WTC11 (cell line): ENCODE results near the gene PODXL. TPM values are rescaled to one million over a fixed set of nuclear protein-coding genes. Genes with fewer than 3 reads are reported as not detected.
A peak's percentile ranks its signal among the peaks of the same experiment; 100 is the strongest.

Source experiments
- ATAC-seq: fragments of 200-7000 bp; cut with Tn5 transposase; 2 replicates; pipeline ENCODE4 v1.10.0; 2021; ENCODE audit warnings: mild to moderate bottlenecking, moderate library complexity
- CTCF ChIA-PET: fragments of 300-600 bp; sonication (Branson Sonifier 250); formaldehyde crosslinking; loops from one replicate; lab custom pipeline; 2021; ENCODE audit warnings: antibody characterized with exemption; lab: Charles Lee
- POLR2A ChIA-PET: fragments of 350-600 bp; sonication (Branson Sonifier 250); formaldehyde crosslinking; loops from one replicate; lab custom pipeline; 2021; ENCODE audit warnings: antibody characterized with exemption; lab: Charles Lee
- DNase-seq: peaks from one replicate; pipeline ENCODE4 v3.0.0; 2021; ENCODE audit warnings: low spot score
- H3K27ac Mint-ChIP-seq: 2 replicates; pipeline ENCODE4 v1.8.0; 2021; ENCODE audit warnings: mixed read lengths
- H3K27me3 Mint-ChIP-seq: 2 replicates; pipeline ENCODE4 v1.8.0; 2021; ENCODE audit warnings: low read depth, mild to moderate bottlenecking, moderate library complexity, mixed read lengths
- H3K36me3 Mint-ChIP-seq: 2 replicates; pipeline ENCODE4 v1.8.0; 2021; ENCODE audit warnings: mixed read lengths
- H3K4me1 Mint-ChIP-seq: 2 replicates; pipeline ENCODE4 v1.8.0; 2022; ENCODE audit warnings: mixed read lengths
- H3K4me3 Mint-ChIP-seq: 2 replicates; pipeline ENCODE4 v1.8.0; 2021; ENCODE audit warnings: mild to moderate bottlenecking, moderate library complexity, mixed read lengths
- H3K9me3 Mint-ChIP-seq: 2 replicates; pipeline ENCODE4 v1.8.0; 2021; ENCODE audit warnings: mixed read lengths
- ATF1 ChIP-seq: sonication (generic); formaldehyde crosslinking; IDR thresholded peaks from 2 replicates; pipeline ENCODE4 v1.8.1; 2023; ENCODE audit warnings: mild to moderate bottlenecking, moderate library complexity, missing genetic modification reagents
- FOXK1 ChIP-seq: sonication (generic); formaldehyde crosslinking; IDR thresholded peaks from 2 replicates; pipeline ENCODE4 v1.8.0; 2022; ENCODE audit warnings: mild to moderate bottlenecking, moderate library complexity, missing genetic modification reagents
- FOXP4 ChIP-seq: sonication (generic); formaldehyde crosslinking; IDR thresholded peaks from 2 replicates; pipeline ENCODE4 v1.8.0; 2022; ENCODE audit warnings: mild to moderate bottlenecking, missing genetic modification reagents
- GABPB1 ChIP-seq: sonication (generic); formaldehyde crosslinking; IDR thresholded peaks from 2 replicates; pipeline ENCODE4 v1.8.1; 2023; ENCODE audit warnings: mild to moderate bottlenecking, missing genetic modification reagents
- MLX ChIP-seq: sonication (generic); formaldehyde crosslinking; IDR thresholded peaks from 2 replicates; pipeline ENCODE4 v1.8.1; 2023; ENCODE audit warnings: mild to moderate bottlenecking, missing genetic modification reagents, moderate library complexity
- MYBL2 ChIP-seq: sonication (generic); formaldehyde crosslinking; IDR thresholded peaks from 2 replicates; pipeline ENCODE4 v1.8.1; 2023; ENCODE audit warnings: mild to moderate bottlenecking, moderate library complexity, missing genetic modification reagents
- NR1H2 ChIP-seq: sonication (generic); formaldehyde crosslinking; IDR thresholded peaks from 2 replicates; pipeline ENCODE4 v1.9.0; 2021; ENCODE audit warnings: mild to moderate bottlenecking, moderate library complexity, missing genetic modification reagents
- NR2C2 ChIP-seq: sonication (generic); formaldehyde crosslinking; IDR thresholded peaks from 2 replicates; pipeline ENCODE4 v1.8.0; 2022; ENCODE audit warnings: mild to moderate bottlenecking, missing genetic modification reagents
- PREB ChIP-seq: sonication (generic); formaldehyde crosslinking; IDR thresholded peaks from 2 replicates; pipeline ENCODE4 v1.8.1; 2022; ENCODE audit warnings: mild to moderate bottlenecking, missing genetic modification reagents, moderate library complexity, borderline replicate concordance
- PRRX2 ChIP-seq: fragments of 250-450 bp; sonication (Bioruptor Pico); IDR thresholded peaks from 2 replicates; pipeline ENCODE4 v1.8.0; 2021; ENCODE audit warnings: mild to moderate bottlenecking
- SP1 ChIP-seq: sonication (generic); formaldehyde crosslinking; conservative IDR thresholded peaks from 2 replicates; pipeline ENCODE4 v1.8.1; 2022; ENCODE audit warnings: missing genetic modification reagents
- USF2 ChIP-seq: sonication (generic); formaldehyde crosslinking; IDR thresholded peaks from 2 replicates; pipeline ENCODE4 v1.8.1; 2023; ENCODE audit warnings: mild to moderate bottlenecking, missing genetic modification reagents, moderate library complexity
- ZNF121 ChIP-seq: sonication (generic); formaldehyde crosslinking; IDR thresholded peaks from 2 replicates; pipeline ENCODE4 v1.8.0; 2023; ENCODE audit warnings: missing genetic modification reagents
- ZNF219 ChIP-seq: sonication (generic); formaldehyde crosslinking; IDR thresholded peaks from 2 replicates; pipeline ENCODE4 v1.8.0; 2023; ENCODE audit warnings: missing genetic modification reagents, mild to moderate bottlenecking, borderline replicate concordance
- ZNF425 ChIP-seq: fragments of 250-450 bp; sonication (Bioruptor Pico); conservative IDR thresholded peaks from 2 replicates; pipeline ENCODE4 v1.9.0; 2021; ENCODE audit warnings: mild to moderate bottlenecking
- total RNA-seq: library from RNA; stranded (reverse); gene quantifications from 3 replicates; pipeline ENCODE4 v1.2.3, GENCODE V29; 2021
- TF ChIP-seq, protein P1 (sequence below): sonication (generic); formaldehyde crosslinking; IDR thresholded peaks from 2 replicates; pipeline ENCODE4 v1.8.0; 2023; ENCODE audit warnings: missing genetic modification reagents
- TF ChIP-seq, protein P2 (sequence below): sonication (generic); formaldehyde crosslinking; IDR thresholded peaks from 2 replicates; pipeline ENCODE4 v1.8.0; 2022; ENCODE audit warnings: mild to moderate bottlenecking, missing genetic modification reagents
- TF ChIP-seq, protein P3 (sequence below): sonication (generic); formaldehyde crosslinking; conservative IDR thresholded peaks from 2 replicates; pipeline ENCODE4 v1.8.1; 2023; ENCODE audit warnings: mild to moderate bottlenecking, low read depth, missing genetic modification reagents, moderate library complexity
- TF ChIP-seq, protein P4 (sequence below): sonication (generic); formaldehyde crosslinking; IDR thresholded peaks from 2 replicates; pipeline ENCODE4 v1.8.0; 2023; ENCODE audit warnings: missing genetic modification reagents, mild to moderate bottlenecking, borderline replicate concordance

The PODXL gene
- total RNA-seq, 1 experiment from 2014 or later: 483 TPM

- ATAC-seq (no peak), DNase-seq (no peak)
- ChIA-PET POLR2A (no interaction called here), CTCF (interaction anchor here (0.6 to 2.9 kb wide), 2 partner anchors 51 to 126 kb away, joined by 3 to 12 read pairs; no protein-coding TSS in a partner anchor)
- H3K9me3 Mint-ChIP-seq: no peaks in the 10 kb centered on the region
- H3K4me1 Mint-ChIP-seq: peaks cover 78% of the 10 kb centered on the region
- no peak for TF ChIP-seq ATF1 (CRISPR knock-in tag)
- TF ChIP-seq ZNF425 (CRISPR knock-in tag): no peak
- TF ChIP-seq, protein P1, sequence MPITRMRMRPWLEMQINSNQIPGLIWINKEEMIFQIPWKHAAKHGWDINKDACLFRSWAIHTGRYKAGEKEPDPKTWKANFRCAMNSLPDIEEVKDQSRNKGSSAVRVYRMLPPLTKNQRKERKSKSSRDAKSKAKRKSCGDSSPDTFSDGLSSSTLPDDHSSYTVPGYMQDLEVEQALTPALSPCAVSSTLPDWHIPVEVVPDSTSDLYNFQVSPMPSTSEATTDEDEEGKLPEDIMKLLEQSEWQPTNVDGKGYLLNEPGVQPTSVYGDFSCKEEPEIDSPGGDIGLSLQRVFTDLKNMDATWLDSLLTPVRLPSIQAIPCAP (CRISPR knock-in tag): no peak
- TF ChIP-seq PRRX2: no peak
- TF ChIP-seq USF2 (CRISPR knock-in tag): no peak
- no peak for TF ChIP-seq NR1H2 (CRISPR knock-in tag)
- TF ChIP-seq, protein P2, sequence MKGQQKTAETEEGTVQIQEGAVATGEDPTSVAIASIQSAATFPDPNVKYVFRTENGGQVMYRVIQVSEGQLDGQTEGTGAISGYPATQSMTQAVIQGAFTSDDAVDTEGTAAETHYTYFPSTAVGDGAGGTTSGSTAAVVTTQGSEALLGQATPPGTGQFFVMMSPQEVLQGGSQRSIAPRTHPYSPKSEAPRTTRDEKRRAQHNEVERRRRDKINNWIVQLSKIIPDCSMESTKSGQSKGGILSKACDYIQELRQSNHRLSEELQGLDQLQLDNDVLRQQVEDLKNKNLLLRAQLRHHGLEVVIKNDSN (CRISPR knock-in tag): no peak
- TF ChIP-seq, protein P3, sequence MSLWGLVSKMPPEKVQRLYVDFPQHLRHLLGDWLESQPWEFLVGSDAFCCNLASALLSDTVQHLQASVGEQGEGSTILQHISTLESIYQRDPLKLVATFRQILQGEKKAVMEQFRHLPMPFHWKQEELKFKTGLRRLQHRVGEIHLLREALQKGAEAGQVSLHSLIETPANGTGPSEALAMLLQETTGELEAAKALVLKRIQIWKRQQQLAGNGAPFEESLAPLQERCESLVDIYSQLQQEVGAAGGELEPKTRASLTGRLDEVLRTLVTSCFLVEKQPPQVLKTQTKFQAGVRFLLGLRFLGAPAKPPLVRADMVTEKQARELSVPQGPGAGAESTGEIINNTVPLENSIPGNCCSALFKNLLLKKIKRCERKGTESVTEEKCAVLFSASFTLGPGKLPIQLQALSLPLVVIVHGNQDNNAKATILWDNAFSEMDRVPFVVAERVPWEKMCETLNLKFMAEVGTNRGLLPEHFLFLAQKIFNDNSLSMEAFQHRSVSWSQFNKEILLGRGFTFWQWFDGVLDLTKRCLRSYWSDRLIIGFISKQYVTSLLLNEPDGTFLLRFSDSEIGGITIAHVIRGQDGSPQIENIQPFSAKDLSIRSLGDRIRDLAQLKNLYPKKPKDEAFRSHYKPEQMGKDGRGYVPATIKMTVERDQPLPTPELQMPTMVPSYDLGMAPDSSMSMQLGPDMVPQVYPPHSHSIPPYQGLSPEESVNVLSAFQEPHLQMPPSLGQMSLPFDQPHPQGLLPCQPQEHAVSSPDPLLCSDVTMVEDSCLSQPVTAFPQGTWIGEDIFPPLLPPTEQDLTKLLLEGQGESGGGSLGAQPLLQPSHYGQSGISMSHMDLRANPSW (CRISPR knock-in tag): no peak
- TF ChIP-seq FOXK1: no peak
- no peak for TF ChIP-seq PREB
- TF ChIP-seq ZNF121 (CRISPR knock-in tag): no peak
- peak overlapping the region; percentile 0; the same call in 1 of the 2 replicates for H3K27ac Mint-ChIP-seq
- H3K4me3 Mint-ChIP-seq: no peak overlapping the region
- H3K27me3 Mint-ChIP-seq: no peaks in the 10 kb centered on the region
- peaks cover 18% of the 10 kb centered on the region for H3K36me3 Mint-ChIP-seq
Observed at GRCh38 chr7:131529179-131529578, 27.2 kb downstream of the PODXL start.

DNA sequence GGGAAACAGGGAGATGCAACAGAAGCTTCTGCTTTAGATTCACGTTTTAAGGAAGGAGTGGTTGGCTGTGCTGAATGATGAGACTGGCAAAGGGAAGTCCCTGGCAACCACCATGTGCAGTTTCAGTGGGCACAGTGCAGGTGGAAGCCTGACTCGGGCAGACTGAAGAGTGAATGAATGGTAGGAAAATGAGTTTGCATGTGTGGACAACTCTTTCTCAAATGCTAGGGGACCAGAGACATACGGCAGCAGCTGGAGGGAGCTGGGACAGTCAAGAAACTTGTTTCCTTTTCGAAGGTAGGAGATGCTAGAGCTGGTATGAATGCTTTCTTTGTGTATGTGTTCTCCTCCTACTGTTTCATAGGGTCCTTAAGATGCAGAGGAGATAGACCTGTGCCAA lies 29.0 kb downstream of the PODXL start:
- Mint-ChIP-seq H3K4me1 (peaks cover 75% of the 10 kb centered on the region), H3K27me3 (no peaks in the 10 kb centered on the region), H3K9me3 (no peaks in the 10 kb centered on the region), H3K4me3 (no peak overlapping the region), H3K36me3 (peaks cover 14% of the 10 kb centered on the region), H3K27ac (peak overlapping the region; percentile 58; the same call in 1 of the 2 replicates)
- POLR2A ChIA-PET: interaction anchor here (0.6 kb wide), 1 partner anchor 98 kb away, joined by 3 read pairs; no protein-coding TSS in a partner anchor
- ATAC-seq (no peak), DNase-seq (no peak)
- CTCF ChIA-PET: interaction anchor here (0.6 to 2.9 kb wide), 7 partner anchors 12 to 332 kb away, joined by 3 to 12 read pairs (median 4); no protein-coding TSS in a partner anchor
- TF ChIP-seq MLX (CRISPR knock-in tag): no peak
- TF ChIP-seq MYBL2 (CRISPR knock-in tag): no peak
- no peak for TF ChIP-seq SP1
- TF ChIP-seq NR1H2 (CRISPR knock-in tag): no peak
- no peak for TF ChIP-seq FOXP4 (CRISPR knock-in tag)
- no peak for TF ChIP-seq GABPB1 (CRISPR knock-in tag)
- TF ChIP-seq, protein P4, sequence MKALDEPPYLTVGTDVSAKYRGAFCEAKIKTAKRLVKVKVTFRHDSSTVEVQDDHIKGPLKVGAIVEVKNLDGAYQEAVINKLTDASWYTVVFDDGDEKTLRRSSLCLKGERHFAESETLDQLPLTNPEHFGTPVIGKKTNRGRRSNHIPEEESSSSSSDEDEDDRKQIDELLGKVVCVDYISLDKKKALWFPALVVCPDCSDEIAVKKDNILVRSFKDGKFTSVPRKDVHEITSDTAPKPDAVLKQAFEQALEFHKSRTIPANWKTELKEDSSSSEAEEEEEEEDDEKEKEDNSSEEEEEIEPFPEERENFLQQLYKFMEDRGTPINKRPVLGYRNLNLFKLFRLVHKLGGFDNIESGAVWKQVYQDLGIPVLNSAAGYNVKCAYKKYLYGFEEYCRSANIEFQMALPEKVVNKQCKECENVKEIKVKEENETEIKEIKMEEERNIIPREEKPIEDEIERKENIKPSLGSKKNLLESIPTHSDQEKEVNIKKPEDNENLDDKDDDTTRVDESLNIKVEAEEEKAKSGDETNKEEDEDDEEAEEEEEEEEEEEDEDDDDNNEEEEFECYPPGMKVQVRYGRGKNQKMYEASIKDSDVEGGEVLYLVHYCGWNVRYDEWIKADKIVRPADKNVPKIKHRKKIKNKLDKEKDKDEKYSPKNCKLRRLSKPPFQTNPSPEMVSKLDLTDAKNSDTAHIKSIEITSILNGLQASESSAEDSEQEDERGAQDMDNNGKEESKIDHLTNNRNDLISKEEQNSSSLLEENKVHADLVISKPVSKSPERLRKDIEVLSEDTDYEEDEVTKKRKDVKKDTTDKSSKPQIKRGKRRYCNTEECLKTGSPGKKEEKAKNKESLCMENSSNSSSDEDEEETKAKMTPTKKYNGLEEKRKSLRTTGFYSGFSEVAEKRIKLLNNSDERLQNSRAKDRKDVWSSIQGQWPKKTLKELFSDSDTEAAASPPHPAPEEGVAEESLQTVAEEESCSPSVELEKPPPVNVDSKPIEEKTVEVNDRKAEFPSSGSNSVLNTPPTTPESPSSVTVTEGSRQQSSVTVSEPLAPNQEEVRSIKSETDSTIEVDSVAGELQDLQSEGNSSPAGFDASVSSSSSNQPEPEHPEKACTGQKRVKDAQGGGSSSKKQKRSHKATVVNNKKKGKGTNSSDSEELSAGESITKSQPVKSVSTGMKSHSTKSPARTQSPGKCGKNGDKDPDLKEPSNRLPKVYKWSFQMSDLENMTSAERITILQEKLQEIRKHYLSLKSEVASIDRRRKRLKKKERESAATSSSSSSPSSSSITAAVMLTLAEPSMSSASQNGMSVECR (CRISPR knock-in tag): no peak
- no peak for TF ChIP-seq ZNF219 (CRISPR knock-in tag)
- no peak for TF ChIP-seq NR2C2 (CRISPR knock-in tag)
